K562 (cell line): Measurements from ENCODE around the gene NPPC. TPM values are rescaled to one million over a fixed set of nuclear protein-coding genes. Genes with fewer than 3 reads are reported as not detected.
A peak's percentile ranks its signal among the peaks of the same experiment; 100 is the strongest.

Source experiments
- ATAC-seq: fragments of 200-7000 bp; cut with Tn5 transposase; 3 replicates; pipeline ENCODE4 v1.9.1; 2020; ENCODE audit warnings: moderate library complexity
- Bru-seq: library from RNA; stranded (reverse); fragments of 400-500 nt; gene quantifications from one replicate; lab custom pipeline; 2021; lab: Mats Ljungman, UMichigan
- BruChase-seq, 2 experiments: library from RNA; stranded (reverse); fragments of 400-500 nt; gene quantifications; one replicate each; lab custom pipeline; 2021; lab: Mats Ljungman, UMichigan
- BruUV-seq: library from RNA; stranded (reverse); fragments of 400-500 nt; replicated peaks from 2 replicates; lab custom pipeline; 2021; lab: Mats Ljungman, UMichigan
- CTCF ChIA-PET: fragments of 300-600 bp; formaldehyde crosslinking; extraction: SDS; loops from one replicate; lab custom pipeline; 2021; ENCODE audit warnings: low intra/inter-chr PET ratio; lab: Yijun Ruan, JAX
- POLR2A ChIA-PET: fragments of 300-600, 350-650 bp; sonication (Branson Sonifier 250); formaldehyde crosslinking; extraction: SDS; loops from one replicate; lab custom pipeline; 2021; ENCODE audit warnings: antibody characterized with exemption, inconsistent platforms; lab: Yijun Ruan, JAX
- DNase-seq, 4 experiments: peaks; one replicate each; pipeline versions ENCODE4 v3.0.0 to v3.0.0-alpha.2; 2011 to 2018; ENCODE audit warnings: low spot score in 3 of 4, mixed read lengths in 3 of 4; ENCODE audit errors: extremely low read depth in 1 of 4
- FAIRE-seq: peaks from 2 replicates; lab custom pipeline; 2011; peaks lifted over from hg19 to GRCh38; lab: Jason Lieb, UNC
- H2AFZ ChIP-seq: 2 replicates; pipeline ENCODE4 v1.6.0; 2011; ENCODE audit warnings: low read depth, low read length, control low read depth, inconsistent platforms
- H3K27ac ChIP-seq: fragments of 200-600 bp; 3 replicates; pipeline ENCODE4 v1.8.0; 2011; ENCODE audit warnings: low read depth, mild to moderate bottlenecking, control low read depth, inconsistent platforms, low read length, moderate library complexity, mixed read lengths; ENCODE audit errors: extremely low read depth
- H3K27me3 ChIP-seq, 2 experiments: fragments of 300-600 bp in 1 of 2; 2 replicates in 1 of 2; 3 replicates in 1 of 2; pipeline versions ENCODE4 v1.6.0 to v1.8.0; 2011; ENCODE audit warnings: inconsistent platforms in 2 of 2, low read length in 2 of 2, mild to moderate bottlenecking in 1 of 2, mixed read lengths in 1 of 2, moderate library complexity in 1 of 2; ENCODE audit not compliant: control insufficient read depth in 2 of 2, insufficient read depth in 2 of 2
- H3K36me3 ChIP-seq: fragments of 300-600 bp; 3 replicates; pipeline ENCODE4 v1.8.0; 2011; ENCODE audit warnings: mild to moderate bottlenecking, low read length, inconsistent platforms; ENCODE audit not compliant: control insufficient read depth, insufficient read depth
- H3K4me1 ChIP-seq, 2 experiments: fragments of 200-600 bp in 1 of 2; replicated peaks in 1 of 2; 2 replicates in 1 of 2; 3 replicates in 1 of 2; pipeline versions ENCODE4 v1.5.1 to v1.8.0; 2011; ENCODE audit warnings: inconsistent platforms in 2 of 2, low read length in 2 of 2, mild to moderate bottlenecking in 1 of 2, mixed read lengths in 1 of 2, moderate library complexity in 1 of 2; ENCODE audit not compliant: control insufficient read depth in 2 of 2, insufficient read depth in 2 of 2
- H3K4me2 ChIP-seq: 2 replicates; pipeline ENCODE4 v1.6.1; 2011; ENCODE audit warnings: low read length, control low read depth, inconsistent platforms, mixed read lengths; ENCODE audit not compliant: insufficient read depth
- H3K4me3 ChIP-seq: fragments of 200-600 bp; sonication (generic), shearing (Covaris generic); 2 replicates; pipeline ENCODE4 v1.5.1; 2016; ENCODE audit warnings: control low read depth, inconsistent platforms
- H3K79me2 ChIP-seq: fragments of 200-600 bp; 3 replicates; pipeline ENCODE4 v1.8.0; 2011; ENCODE audit warnings: low read length, inconsistent platforms; ENCODE audit not compliant: control insufficient read depth, insufficient read depth
- H3K9ac ChIP-seq, 2 experiments: 2 replicates each; pipeline versions ENCODE4 v1.6.0 to v1.6.1; 2011; ENCODE audit warnings: low read depth in 2 of 2, low read length in 2 of 2, control low read depth in 1 of 2, inconsistent platforms in 1 of 2, mild to moderate bottlenecking in 1 of 2, mixed read lengths in 1 of 2; ENCODE audit not compliant: insufficient read depth in 1 of 2
- H3K9me1 ChIP-seq: one replicate; pipeline ENCODE4 v1.6.0; 2011; ENCODE audit warnings: inconsistent platforms, mild to moderate bottlenecking, low read length, moderate library complexity; ENCODE audit not compliant: control insufficient read depth, insufficient read depth
- H3K9me3 ChIP-seq: replicated peaks from 2 replicates; pipeline ENCODE4 v1.5.1; 2011; ENCODE audit warnings: low read depth, low read length, inconsistent platforms; ENCODE audit not compliant: control insufficient read depth, insufficient read depth
- H4K20me1 ChIP-seq: replicated peaks from 2 replicates; pipeline ENCODE4 v1.6.1; 2011; ENCODE audit warnings: low read length, inconsistent platforms, mixed read lengths; ENCODE audit not compliant: control insufficient read depth, insufficient read depth
- ATF4 ChIP-seq: fragments of 450-650 bp; formaldehyde crosslinking; IDR thresholded peaks from 2 replicates; pipeline ENCODE4 v1.4.0; 2022; ENCODE audit warnings: mild to moderate bottlenecking, moderate library complexity
- CHD2 ChIP-seq: IDR thresholded peaks from 2 replicates; pipeline ENCODE4 v1.6.1; 2011; ENCODE audit warnings: low read depth, low read length
- CREM ChIP-seq: IDR thresholded peaks from 2 replicates; pipeline ENCODE4 v1.6.1; 2014; ENCODE audit warnings: antibody characterized with exemption, low read depth
- CTCF ChIP-seq, 3 experiments: IDR thresholded peaks in 2 of 3; conservative IDR thresholded peaks in 1 of 3; 2 replicates each; pipeline ENCODE4 v1.5.1; 2011 to 2012; ENCODE audit warnings: low read length in 3 of 3, mild to moderate bottlenecking in 3 of 3, control low read depth in 2 of 3, improper control_type of control experiment in 1 of 3, inconsistent platforms in 1 of 3, low read depth in 1 of 3, mixed read lengths in 1 of 3, moderate library complexity in 1 of 3; ENCODE audit not compliant: insufficient read depth in 2 of 3
- CTCFL ChIP-seq: IDR thresholded peaks from 2 replicates; pipeline ENCODE4 v1.6.1; 2011; ENCODE audit warnings: borderline replicate concordance, low read depth, mild to moderate bottlenecking, moderate library complexity, low read length; ENCODE audit not compliant: insufficient read depth, poor library complexity, severe bottlenecking
- E2F6 ChIP-seq, 2 experiments: IDR thresholded peaks; 2 replicates each; pipeline ENCODE4 v1.6.1; 2011; ENCODE audit warnings: borderline replicate concordance in 1 of 2, control low read depth in 1 of 2, low read depth in 1 of 2, low read length in 1 of 2, mild to moderate bottlenecking in 1 of 2, mixed read lengths in 1 of 2, moderate library complexity in 1 of 2; ENCODE audit not compliant: insufficient read depth in 1 of 2, insufficient read length in 1 of 2, poor library complexity in 1 of 2, severe bottlenecking in 1 of 2; ENCODE audit errors: extremely low read depth in 1 of 2
- MIER1 ChIP-seq: fragments of 450-650 bp; IDR thresholded peaks from 2 replicates; pipeline ENCODE4 v1.6.1; 2016; ENCODE audit warnings: antibody characterized with exemption, mild to moderate bottlenecking, low read depth
- MTA1 ChIP-seq: fragments of 450-650 bp; IDR thresholded peaks from 2 replicates; pipeline ENCODE4 v1.6.1; 2017; ENCODE audit warnings: borderline replicate concordance
- RBM25 ChIP-seq: fragments of 200-400 bp; formaldehyde crosslinking; IDR thresholded peaks from 2 replicates; pipeline ENCODE4 v1.6.1; 2018; ENCODE audit warnings: low read length, low read depth, moderate library complexity; ENCODE audit not compliant: severe bottlenecking
- XRCC3 ChIP-seq: fragments of 450-650 bp; IDR thresholded peaks from 2 replicates; pipeline ENCODE4 v1.6.1; 2017; ENCODE audit warnings: mild to moderate bottlenecking, moderate library complexity
- ZKSCAN3 ChIP-seq: fragments of 250-450 bp; sonication (Bioruptor Pico); IDR thresholded peaks from 2 replicates; pipeline ENCODE4 v1.4.0; 2020
- WGBS: fragments of 100-300 bp; shearing (Covaris generic); methylation state at CpG from one replicate; pipeline ENCODE4 v1.1.6; 2016; ENCODE audit warnings: low coverage, mixed read lengths; ENCODE audit not compliant: insufficient coverage; ENCODE audit errors: missing lambda C conversion rate; 5-methylcytosine and 5-hydroxymethylcytosine counted together
- in situ Hi-C: fragments of 300-500 bp; cut with MboI; formaldehyde crosslinking; loops from 4 replicates; pipeline ENCODE4 v1.15.0; 2018; ENCODE audit warnings: inconsistent platforms, mixed read lengths
- intact Hi-C: fragments of 100-400 bp; cut with micrococcal nuclease; formaldehyde crosslinking; loops from 2 replicates; pipeline ENCODE4 v1.14.2; 2022
- long read RNA-seq, 3 experiments: library from polyadenylated mRNA in 2 of 3; library from RNA in 1 of 3; unstranded in 2 of 3; stranded (forward) in 1 of 3; transcript quantifications; one replicate each; pipeline ENCODE4 v2.0.0, GENCODE V29; 2019 to 2022
- polyA minus RNA-seq, 3 experiments: library from RNA; depleted of rRNA, polyadenylated mRNA; stranded (reverse); fragments of >200 nt; gene quantifications; 2 replicates each; pipeline ENCODE4 v1.2.3, GENCODE V29; 2011
- polyA plus RNA-seq, 8 experiments: library from polyadenylated mRNA; depleted of rRNA in 4 of 8; stranded (reverse) in 5 of 8; unstranded in 3 of 8; fragments of >200 nt; fragmentation: Nextera tagmentation in 2 of 8; fragmentation: Illumina TruSeq in 1 of 8; extraction: Ambion mirVana in 2 of 8; extraction: Trizol in 1 of 8; gene quantifications; 2 replicates each; pipeline versions ENCODE4 v1.2.1 to v1.2.3, GENCODE V29; 2011 to 2014; ENCODE audit warnings: inconsistent platforms in 1 of 8, missing spikeins in 1 of 8
- total RNA-seq, 7 experiments: library from RNA; depleted of rRNA in 6 of 7; stranded (reverse); fragments of >200 nt in 6 of 7; fragmentation: Illumina TruSeq in 2 of 7; extraction: Trizol in 2 of 7; gene quantifications; 2 replicates each; pipeline versions ENCODE4 v1.2.1 to v1.2.3, GENCODE V29; 2011 to 2021; ENCODE audit warnings: low replicate concordance in 1 of 7

Gene NPPC
- not detected in 2 replicates for total RNA-seq (2011; cell fraction: chromatin; rRNA removed; ENCODE audit: low replicate concordance)
- not detected in 2 replicates for total RNA-seq (2011; cell fraction: nucleolus; rRNA removed)
- not detected in 2 replicates for total RNA-seq (2011; cell fraction: nucleoplasm; rRNA removed)
- total RNA-seq (2014; rRNA removed) (not detected in 2 replicates), total RNA-seq (2014; rRNA removed; fragmentation: Illumina TruSeq; extraction: Trizol) (not detected in 2 replicates), total RNA-seq (2015; rRNA removed; fragmentation: Illumina TruSeq; extraction: Trizol) (not detected in 2 replicates), total RNA-seq (2021) (not detected in 2 replicates), polyA plus RNA-seq (2011; rRNA removed) (not detected in 2 replicates), polyA plus RNA-seq (2014; fragmentation: Illumina TruSeq; extraction: Trizol) (not detected in 2 replicates), polyA plus RNA-seq (2014; fragmentation: Nextera tagmentation; extraction: Ambion mirVana) (not detected), polyA plus RNA-seq (2014; rRNA removed) (not detected in 2 replicates), polyA minus RNA-seq (2011; rRNA and poly(A)+ RNA removed) (not detected in 2 replicates), Bru-seq, nascent RNA (percentile 13 among the genes with signal in this experiment), BruChase-seq, experiment 1, labeled RNA remaining after a 2-hour chase (not detected), BruChase-seq, experiment 2, labeled RNA remaining after a 6-hour chase (not detected)
- polyA plus RNA-seq (2011; cell fraction: cytosol; rRNA removed) = not detected in 2 replicates
- not detected in 2 replicates for polyA plus RNA-seq (2011; cell fraction: nucleus; rRNA removed)
- polyA plus RNA-seq (2012) = not detected in 2 replicates
- polyA minus RNA-seq (2011; cell fraction: cytosol; rRNA and poly(A)+ RNA removed) = not detected in 2 replicates
- polyA minus RNA-seq (2011; cell fraction: nucleus; rRNA and poly(A)+ RNA removed) = not detected in 2 replicates
- long read RNA-seq, experiment 1 = 0 reads
- long read RNA-seq, experiment 2 = 0 reads
- long read RNA-seq, experiment 3 = 0 reads

GRCh38 chr2:231926180-231926741 lies at the start of gene NPPC:
NPPC (minus strand) TSS chr2:231926396; CDS start chr2:231926249, 147 bp downstream.
- H3K4me3 ChIP-seq = peak within 1 kb of the TSS; percentile 34
- peaks cover 30 to 65% of the 10 kb centered on the region in 2 experiments for H3K27me3 ChIP-seq
- no peak within 1 kb of the TSS for H3K27ac ChIP-seq
- H3K9ac ChIP-seq = no peak within 1 kb of the TSS
- peak within 1 kb of the TSS; percentile 69 for H3K4me2 ChIP-seq
- peak; percentile 56 to 67 (median 62) for DNase-seq
- in situ Hi-C loops = no loop called here
- ATAC-seq = peak; percentile 81
- ChIA-PET CTCF (interaction anchor here (0.6 to 2.8 kb wide), 3 partner anchors 78 to 398 kb away, joined by 3 to 30 read pairs (median 3); no protein-coding TSS in a partner anchor), POLR2A (no interaction called here)
- peaks cover 4% of the 10 kb centered on the region for H4K20me1 ChIP-seq
- no peaks in the 10 kb centered on the region for H3K79me2 ChIP-seq
- no peak for FAIRE-seq
- no TSS peak for BruUV-seq
- WGBS = 6% methylated on average over 16 of the region's 54 CpGs
- no peaks in the 10 kb centered on the region for H3K9me1 ChIP-seq
- H3K9me3 ChIP-seq = no peaks in the 10 kb centered on the region
- no peaks in the 10 kb centered on the region for H3K36me3 ChIP-seq
- peak within 1 kb of the TSS; percentile 79; the same call in 1 of the 2 replicates for H2AFZ ChIP-seq
- intact Hi-C loops = loop anchor here (5.0 kb wide), 2 partner anchors 216 to 401 kb away; no protein-coding TSS in a partner anchor
- H3K4me1 ChIP-seq = peaks cover 0 to 30% of the 10 kb centered on the region in 2 experiments; a peak in 3 of 5 replicates
- TF ChIP-seq CTCF (IDR thresholded peaks at IDR 0.05 in 2 of 3, conservative IDR thresholded peaks at IDR 0.05 in 1 of 3; ENCODE audit: insufficient read depth in 2 of 3, low read depth in 1 of 3, low read length in 3 of 3) (peak in 2 of 3 experiments; percentile 56 to 84; a peak in 5 of 6 replicates), CHD2 (no peak), CTCFL (peak; percentile 5), ATF4 (no peak), E2F6 (IDR thresholded peaks at IDR 0.05; ENCODE audit: borderline replicate concordance in 1 of 2, extremely low read depth in 1 of 2, insufficient read depth in 1 of 2, insufficient read length in 1 of 2, low read depth in 1 of 2, low read length in 1 of 2, poor library complexity in 1 of 2, severe bottlenecking in 1 of 2) (peak in 1 of 2 experiments; percentile 67), XRCC3 (no peak), ZKSCAN3 (CRISPR knock-in tag) (no peak), RBM25 (no peak), CREM (peak; percentile 35; the same call in 1 of the 2 replicates), MTA1 (no peak), MIER1 (no peak)
